Fibroblast of skin of scalp (primary cell): ENCODE measurements around the gene CD2. TPM values are rescaled to one million over a fixed set of nuclear protein-coding genes. Genes with fewer than 3 reads are reported as not detected.

Experiments
- DNase-seq: peaks from one replicate; pipeline ENCODE4 v3.0.0-alpha.2; 2013
- polyA plus RNA-seq, 2 experiments: library from polyadenylated mRNA; unstranded; fragments of 120-200 nt; gene quantifications; one replicate each; pipeline ENCODE4 v1.2.1, GENCODE V29; 2013; ENCODE audit not compliant: insufficient read length in 2 of 2

CD2 gene, protein sequence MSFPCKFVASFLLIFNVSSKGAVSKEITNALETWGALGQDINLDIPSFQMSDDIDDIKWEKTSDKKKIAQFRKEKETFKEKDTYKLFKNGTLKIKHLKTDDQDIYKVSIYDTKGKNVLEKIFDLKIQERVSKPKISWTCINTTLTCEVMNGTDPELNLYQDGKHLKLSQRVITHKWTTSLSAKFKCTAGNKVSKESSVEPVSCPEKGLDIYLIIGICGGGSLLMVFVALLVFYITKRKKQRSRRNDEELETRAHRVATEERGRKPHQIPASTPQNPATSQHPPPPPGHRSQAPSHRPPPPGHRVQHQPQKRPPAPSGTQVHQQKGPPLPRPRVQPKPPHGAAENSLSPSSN
- polyA plus RNA-seq (2013, experiment 1 of 2; ENCODE audit: insufficient read length) = not detected
- not detected for polyA plus RNA-seq (2013, experiment 2 of 2; ENCODE audit: insufficient read length)

DNA sequence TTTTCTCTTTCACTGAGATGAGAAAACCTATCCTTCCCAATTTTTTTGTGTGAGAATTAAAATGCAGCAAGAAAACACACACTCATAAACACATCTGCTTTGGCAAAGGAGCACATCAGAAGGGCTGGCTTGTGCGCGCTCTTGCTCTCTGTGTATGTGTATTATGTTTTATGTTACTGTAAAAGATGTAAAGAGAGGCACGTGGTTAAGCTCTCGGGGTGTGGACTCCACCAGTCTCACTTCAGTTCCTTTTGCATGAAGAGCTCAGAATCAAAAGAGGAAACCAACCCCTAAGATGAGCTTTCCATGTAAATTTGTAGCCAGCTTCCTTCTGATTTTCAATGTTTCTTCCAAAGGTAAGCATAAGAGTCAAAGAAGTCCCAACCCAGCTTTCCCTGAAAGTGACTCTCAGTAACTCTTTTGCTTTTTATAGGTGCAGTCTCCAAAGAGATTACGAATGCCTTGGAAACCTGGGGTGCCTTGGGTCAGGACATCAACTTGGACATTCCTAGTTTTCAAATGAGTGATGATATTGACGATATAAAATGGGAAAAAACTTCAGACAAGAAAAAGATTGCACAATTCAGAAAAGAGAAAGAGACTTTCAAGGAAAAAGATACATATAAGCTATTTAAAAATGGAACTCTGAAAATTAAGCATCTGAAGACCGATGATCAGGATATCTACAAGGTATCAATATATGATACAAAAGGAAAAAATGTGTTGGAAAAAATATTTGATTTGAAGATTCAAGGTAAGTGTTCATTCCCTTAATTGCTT, at the start of gene CD2:
TSS of gene CD2 (plus strand) at position 233 of the 780 bp plus-strand sequence. CDS start at position 296, 63 bp downstream.
- DNase-seq = no peak

DNA sequence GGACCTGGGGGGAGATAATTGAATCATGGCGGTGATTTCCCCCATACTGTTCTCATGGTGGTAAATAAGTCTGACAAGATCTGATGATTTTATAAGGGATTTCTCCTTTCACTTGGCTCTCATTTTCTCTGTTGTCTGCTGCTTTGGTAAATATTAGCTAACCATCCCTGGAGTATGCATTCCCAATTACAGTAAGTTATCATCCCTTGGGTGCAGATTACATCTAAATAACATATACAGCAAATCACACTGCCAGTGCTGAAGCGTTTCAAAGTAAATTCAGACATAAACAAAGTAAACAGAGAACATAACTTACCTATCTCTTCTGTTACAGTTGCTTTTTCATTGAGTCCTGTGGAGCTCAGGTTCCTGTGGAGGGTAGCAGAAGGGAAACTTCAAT, 48.1 kb upstream of the CD2 start:
- DNase-seq = no peak

DNA sequence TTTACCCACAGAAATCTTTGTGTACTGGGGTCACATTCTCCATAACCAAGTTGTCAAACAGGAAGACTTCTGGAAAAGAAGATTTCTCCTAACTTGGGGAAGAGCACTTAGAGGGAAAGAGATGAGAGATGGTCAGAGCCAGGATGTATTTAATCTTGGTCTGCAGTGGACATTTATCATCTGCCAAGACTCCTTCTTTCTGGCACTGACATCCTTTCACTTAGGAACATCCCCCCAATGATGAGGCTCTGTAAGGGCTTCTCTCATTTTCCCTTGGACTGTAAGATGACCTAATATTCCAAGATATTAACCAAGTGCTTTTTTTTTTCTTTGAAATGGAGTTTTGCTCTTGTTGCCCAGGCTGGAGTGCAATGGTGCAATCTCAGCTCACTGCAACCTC, 47.4 kb upstream of the CD2 start:
- DNase-seq = no peak

DNA sequence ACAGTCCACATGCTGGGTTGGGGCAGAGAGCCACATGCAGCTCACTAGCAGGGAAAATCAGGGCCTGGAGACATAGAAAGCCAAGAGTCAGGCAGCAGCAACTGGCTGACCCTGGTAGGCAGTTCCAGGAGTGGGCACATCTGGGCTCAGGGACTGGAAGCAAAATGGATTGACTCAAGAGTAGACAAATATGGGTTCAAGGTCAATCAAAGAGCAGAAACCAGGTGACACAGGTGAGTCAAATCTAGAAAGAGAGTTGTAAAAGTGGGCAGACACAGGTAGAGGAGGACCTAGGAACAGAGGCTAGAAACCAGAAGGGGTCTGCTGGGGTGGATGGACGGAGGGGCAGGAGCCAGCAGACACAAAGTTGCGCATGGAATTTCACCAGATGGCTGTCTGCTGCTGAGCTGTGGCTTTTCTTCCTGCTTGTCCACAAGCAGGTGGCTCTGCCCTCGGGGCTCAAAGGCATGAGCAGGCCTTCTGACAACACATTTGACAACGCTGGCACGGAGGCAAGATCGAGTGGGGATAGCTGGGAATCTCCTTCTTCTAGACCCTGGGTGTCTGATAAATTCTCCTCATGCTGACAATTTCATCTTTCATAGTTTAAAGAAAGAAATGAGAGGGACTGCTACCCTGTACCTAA, 45.9 kb upstream of the CD2 start:
- no peak for DNase-seq

DNA sequence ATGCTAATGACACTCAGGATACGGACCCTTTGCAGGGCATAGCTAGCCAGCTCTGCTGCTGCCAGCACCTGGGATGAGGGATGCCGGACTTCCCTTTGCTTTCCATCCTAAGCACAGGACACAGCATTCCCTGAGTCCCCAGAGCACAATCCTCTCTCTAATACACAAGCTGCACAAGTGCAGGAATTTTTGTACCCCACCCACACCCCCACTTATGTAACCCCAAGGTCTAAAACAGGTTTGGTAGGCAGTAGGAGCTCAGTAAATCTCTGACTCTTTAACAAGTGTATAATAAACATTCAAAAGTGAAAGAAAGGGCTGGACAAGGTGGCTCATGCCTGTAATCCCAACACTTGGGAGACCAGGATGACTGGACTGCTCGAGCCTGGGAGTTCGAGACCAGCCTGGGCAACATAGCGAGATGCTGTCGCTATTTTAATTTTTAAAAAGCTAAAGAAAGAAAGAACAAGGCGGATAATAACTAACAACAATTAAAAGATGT, 44.5 kb upstream of the CD2 start:
- no peak for DNase-seq

DNA sequence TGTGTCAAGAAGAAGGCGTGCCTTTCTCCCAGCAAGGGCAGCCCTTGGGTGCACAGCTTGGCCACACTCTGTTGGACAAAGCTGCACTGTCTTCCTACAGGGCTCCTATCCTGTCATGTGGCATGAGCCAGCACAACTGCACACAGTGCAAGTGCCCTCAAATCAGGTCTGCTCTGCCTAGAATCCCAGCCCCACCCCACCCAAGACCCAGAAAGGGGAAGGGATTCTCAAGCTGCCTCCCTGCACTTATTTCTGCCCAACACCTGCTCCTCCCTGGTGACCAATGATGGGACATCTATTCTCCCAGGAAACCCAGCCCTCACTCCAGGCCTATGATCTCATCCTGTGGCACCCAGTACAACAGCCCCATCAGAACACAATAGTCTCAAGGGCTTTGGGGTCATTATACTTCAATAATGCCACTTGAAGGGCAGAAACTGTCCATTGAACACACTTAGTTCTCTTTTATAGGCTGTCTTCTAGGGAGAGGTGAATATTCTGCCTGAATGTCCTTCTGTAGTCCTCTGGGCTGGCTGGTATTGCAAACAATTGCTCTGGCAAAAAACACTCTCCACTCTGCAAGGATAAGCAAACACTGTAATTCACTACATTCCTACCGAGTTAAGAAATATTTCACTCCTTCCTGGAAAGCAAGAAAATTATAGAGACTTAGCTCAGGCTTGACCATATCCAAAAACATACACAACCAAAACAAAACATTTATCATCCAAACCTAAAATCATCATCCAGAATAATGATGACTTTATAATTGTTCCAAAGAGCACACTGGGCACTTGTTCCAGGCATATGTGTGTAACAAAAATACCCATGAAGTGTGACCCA, 43.6 kb upstream of the CD2 start:
- peak; percentile 15 for DNase-seq

DNA sequence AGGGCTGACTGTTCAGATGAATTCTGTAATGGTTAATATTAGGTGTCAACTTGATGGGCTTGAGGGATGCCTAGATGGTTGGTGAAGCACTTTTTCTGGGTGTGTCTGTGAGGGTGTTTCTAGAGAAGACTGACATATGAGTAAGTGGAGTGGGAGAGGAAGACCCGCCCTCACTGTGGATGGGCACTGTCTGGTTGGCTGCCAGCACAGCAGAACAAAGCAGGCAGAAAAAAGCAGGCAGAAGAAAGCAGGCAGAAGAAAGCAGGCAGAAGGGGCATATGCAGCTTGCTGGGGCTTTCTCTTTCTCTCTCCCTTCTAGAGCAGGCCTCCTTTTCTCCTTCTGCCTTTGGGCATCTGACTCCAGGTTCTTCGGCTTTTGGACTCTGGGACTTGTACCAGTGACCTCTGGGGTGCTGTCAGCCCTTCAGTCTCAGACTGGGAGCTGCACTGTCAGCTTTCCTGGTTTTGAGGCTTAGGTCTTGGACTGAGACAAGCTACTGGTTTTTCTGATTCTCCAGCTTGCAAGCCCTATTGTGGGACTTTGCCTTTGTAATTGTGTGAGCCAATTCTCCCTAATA, 42.9 kb upstream of the CD2 start:
- DNase-seq = no peak

DNA sequence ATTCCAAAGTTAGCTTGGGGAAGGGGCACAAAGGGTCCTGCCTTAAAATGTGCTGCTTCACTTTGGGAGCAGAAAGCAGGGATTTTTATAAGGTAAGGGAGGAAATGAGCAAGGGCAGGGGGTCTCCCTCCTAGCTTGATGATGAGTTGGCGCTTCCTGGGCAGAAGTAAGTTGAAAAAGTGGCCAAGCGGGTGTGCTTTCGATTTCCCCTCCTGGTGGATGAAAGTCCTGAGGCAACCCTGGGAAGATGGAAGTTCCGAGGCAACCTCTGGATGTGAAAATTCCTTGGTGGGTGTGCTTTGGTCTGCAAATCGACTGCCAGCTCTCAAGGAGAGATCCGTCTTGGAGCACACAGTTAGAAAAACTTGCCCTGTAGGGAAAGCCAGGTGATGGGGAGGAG, 41.7 kb upstream of the CD2 start:
- no peak for DNase-seq

DNA sequence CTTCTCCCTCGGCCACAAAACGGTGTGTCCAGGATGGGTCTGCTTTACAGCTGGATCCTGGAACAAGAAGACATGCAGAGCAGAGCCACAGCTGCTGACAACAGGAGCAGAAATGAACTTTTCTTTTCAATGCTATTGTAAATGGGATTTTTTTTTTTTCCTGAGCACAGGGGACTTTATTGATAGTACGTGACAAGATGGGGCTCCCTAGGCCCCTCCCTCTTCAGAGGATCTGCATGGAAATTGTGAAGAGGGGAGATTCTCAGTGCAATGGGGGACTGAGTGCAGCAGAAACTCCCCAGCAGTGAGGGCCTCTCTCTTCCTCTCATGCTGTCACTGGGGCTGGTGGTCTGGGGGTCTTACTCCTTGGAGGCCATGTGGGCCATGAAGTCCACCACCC, 40.8 kb upstream of the CD2 start:
- DNase-seq = no peak

DNA sequence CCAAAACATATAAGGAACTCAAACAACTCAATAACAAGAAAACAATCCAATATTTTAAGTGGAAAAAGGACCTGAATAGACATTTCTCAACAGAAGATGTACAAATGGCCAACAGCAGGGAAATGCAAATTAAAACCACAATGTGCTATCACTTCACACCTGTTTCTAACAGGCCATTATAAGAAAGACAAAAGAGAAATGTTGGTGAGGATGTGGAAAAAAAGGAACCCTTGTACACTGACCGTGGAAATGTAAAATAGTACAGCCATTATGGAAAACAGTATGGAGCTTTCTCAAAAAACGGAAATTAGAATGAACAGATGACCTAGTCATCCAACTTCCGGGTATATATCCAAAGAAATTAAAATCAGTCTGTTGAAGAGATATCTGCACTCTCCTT, 37.8 kb upstream of the CD2 start:
- DNase-seq = no peak

DNA sequence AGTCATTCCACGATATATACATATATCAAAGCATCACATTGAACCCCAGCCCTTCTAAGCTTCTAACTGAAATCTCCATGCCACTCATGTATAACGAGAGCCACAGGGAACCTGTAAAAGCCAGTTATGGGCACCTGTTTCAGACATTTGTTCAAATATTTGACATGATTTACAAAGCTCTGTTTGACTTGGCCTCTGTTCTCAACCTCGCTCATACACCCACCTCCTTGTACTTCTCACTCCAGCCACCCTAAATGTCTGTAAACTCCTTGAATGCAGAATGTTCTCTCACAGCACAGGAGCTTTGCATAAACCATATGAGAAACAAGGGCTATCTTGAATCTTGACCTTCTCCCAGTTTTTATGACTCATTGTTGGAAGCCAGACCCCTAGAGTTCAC, 36.9 kb upstream of the CD2 start:
- DNase-seq = no peak

DNA sequence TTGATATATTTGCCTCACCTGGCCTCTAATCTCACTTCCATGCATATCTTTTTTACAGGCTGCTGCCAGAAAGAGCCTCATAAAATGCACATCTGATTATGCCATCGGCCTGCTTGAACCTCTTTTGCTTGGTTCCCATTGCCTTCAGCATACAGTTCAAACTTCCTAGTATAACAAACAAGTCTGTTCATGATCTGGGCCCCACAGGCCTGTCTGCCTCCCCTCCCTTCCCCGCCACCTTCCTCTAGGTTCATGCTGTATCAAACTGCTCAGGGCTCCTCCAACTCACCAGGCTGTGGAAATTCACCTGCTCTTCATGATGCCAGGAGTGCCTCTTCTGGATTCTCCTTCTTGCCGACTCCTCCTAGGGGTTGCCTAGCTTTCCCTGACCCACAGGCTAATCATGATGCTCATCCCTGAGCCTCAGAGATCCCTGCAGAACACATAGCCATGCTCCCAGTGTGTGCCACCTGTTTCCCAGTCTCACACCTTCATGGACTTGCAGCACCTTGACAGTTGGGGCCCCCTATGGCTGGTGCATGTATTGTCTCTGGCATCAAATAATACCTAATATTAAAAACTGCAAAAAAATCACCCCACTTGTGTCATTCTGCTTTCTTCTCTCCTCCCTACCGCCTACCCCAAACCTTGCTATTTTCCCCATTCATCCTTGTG, 33.7 kb upstream of the CD2 start:
- no peak for DNase-seq

DNA sequence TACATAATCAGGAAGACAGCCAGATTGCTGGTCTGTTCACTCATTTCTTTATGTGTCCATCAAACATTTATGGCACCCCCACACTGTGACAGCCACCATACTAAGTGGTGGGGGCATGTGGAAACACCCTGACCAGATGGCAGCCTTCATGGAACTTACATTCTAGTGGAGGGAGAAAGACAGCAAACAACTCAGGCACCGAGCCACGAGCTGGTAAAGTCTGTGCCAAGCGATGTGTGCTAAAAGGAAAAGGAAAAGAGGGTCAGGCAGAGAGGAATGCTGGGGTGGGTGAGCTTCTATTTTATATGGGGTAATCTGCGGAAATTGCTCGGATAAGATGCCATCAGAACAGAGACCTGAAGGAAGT, 33.2 kb upstream of the CD2 start:
- no peak for DNase-seq

DNA sequence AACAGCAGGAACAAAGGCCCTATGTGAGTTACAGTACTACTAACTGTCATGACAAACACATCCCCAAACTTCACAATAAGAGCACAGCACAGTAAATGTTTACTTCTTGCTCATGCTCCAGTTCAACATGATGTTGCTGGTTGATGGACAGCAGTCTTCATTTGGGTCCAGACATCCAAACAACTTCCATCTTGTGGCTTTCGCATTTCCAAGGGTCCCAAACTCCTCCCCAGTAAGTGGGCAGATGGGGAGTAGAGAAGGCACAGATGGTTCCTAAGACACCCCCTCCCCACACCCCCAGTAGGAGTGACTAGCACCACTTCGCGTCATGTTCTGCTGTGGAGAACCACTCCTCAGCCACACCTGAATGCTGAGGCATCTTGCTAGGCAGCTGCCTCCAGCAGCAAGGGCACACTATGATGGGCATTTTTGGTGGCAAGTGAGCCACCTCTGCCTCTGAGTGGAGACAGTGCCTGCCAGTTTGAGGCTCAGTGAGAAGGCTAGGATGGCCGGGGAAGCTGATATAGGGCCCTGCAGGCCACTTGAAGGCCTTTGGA, 32.7 kb upstream of the CD2 start:
- no peak for DNase-seq

DNA sequence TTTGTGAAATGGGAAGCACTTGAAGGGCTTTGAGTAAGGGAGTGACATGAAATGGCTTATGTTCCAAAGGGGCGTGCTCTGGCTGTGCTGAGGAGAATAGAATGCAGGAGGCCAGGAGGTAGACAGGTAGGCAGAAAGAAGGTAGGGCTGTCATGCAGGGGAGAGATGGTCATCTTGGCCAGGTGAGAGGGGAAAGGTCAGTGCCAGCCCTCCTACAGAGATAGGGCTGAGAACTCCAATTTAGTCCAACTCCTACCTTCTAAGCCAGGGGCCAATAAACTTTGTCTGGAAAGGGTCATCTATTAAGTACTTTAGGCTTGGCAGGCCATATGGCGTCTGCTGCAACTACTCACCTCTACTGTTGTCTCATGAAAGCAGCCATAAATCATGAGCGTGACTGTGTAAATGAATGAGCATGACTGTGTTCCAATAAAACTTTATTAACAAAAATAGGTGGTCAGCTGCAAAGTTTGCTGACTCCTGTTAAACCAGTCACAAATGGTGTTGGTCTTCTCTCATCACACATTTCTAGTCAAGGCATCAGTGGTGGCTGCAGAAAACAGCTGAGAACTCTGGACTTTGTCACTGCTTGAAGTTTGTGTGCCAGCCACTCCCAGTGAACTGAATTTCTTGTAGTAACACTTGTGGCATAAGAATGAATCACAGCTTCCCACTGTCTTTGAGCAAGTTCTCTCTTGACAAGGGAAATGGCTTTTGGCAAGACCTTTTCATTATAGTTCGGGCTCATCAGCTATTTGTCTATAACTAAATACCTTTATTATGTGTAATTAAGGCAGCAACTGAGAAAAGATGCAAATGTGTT, 32.0 kb upstream of the CD2 start:
- DNase-seq = no peak

DNA sequence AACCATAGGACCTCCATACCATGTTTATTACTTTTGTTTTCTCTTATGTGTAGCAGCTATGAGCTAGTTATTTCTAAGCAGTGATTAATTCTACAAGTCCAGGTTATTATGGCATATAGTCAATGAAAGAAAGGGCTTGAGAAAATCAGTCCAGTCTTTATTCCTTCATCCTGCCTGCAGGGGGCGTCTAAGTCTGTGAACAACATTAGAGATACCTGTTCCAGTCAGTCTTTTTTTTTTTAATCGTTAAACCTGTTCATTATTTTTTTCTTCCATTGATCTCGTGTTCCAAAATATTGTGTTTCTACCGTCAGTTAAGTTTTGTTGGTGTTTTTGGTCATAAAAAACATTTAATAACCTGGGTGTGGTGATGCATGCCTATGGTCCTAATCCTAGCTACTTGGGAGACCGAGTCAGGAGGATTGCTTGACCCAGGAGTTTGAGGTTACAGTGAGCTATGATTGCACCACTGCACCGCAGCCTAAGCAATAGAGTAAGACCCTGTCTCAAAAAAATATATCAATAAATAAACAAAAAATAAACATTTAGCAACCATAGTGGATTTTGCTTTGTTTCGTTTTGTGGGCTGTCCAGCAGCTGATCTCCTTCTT, 29.4 kb upstream of the CD2 start:
- DNase-seq = peak; percentile 51

DNA sequence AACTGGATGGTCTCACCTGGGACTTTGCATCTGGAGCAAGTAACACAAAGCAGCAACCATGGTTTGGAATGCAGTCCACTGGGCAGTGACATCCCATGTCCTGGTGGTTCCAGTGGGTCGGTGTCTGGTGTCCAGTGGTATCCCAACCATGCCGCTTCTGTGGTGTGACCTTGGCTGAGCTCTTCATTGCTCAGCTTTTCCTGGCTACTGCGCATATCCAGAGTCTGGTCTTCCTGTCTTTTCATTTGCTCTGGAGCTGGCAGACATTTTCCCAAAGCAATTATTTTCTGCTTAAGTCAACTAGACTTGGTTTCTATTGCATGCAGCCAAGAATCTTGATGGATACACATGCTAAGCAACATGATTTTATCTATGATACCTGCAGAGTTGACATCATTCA, 28.4 kb upstream of the CD2 start:
- DNase-seq = no peak

DNA sequence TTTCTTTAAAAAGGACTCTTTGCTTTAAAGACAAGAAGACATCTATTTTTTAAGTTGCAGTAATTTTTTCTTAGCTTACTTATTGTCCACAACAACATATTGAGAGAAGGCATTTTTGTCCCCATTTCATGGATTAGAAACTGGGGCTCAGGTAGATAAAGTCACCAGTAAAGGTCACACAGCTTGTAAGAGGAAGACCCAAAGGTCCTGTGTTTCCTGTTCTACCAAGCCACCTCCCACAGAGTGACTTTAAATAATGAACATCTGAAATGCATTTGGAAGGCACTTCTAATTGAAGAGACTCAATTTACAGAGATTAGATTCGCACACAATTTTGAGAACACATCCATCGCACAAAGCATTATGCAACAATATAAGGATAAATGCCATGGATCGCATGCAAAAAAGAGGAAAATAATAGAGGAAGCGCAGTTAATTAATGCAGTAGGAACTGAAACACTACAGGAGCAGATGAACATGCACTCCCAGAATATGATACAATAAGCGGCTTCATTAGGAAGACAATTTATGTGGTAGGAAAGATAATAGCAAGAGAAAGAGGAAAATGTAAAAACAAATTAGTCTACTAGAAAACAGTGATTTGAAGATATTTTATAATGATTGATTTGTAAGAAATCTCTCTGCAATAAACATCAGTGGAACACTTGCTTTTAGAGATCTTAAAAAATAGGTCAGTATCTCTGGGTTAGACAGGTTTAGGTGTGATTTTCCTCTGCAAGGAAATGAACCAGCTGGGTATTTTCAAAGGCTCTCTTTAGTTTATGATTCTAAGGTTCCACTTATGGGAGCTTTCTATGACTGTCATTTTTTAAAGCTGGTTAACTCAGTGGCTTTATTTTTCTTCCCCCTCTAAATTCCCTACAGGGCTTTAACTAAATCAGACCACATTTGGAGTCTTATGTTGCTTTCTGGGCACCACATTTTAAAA, 27.1 kb upstream of the CD2 start:
- DNase-seq = no peak

DNA sequence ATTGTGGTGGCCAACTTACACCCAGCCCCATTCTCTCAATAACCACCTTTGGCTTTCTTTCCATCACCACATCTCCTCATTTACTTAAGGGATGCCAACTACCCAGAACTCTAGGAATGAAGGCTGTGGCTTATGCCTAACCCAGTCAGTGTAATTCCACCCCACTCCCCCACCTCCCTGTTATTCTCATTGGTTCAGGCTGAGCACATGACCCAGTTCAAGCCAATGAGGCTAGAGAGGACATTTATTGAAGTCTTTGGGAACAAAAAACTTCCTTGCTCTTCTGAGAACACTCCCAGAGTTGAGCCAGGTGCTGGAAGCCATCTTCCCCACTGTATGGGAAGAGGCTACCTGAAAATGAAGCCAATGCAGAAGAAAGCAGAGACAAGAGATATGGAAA, 22.8 kb upstream of the CD2 start:
- DNase-seq = no peak
